Islet of Langerhans (tissue), 1 donor: ENCODE results near the gene ITGB5.

ENCODE experiments used
- FAIRE-seq: peaks from one replicate; lab custom pipeline; 2011; peaks lifted over from hg19 to GRCh38; lab: Jason Lieb, UNC

ITGB5 gene

GRCh38 chr3:124748560-124749198, 138.5 kb downstream of the ITGB5 start:
- no peak for FAIRE-seq

GRCh38 chr3:124747111-124747981, 139.8 kb downstream of the ITGB5 start:
- FAIRE-seq: no peak

GRCh38 chr3:124745756-124746155, 141.4 kb downstream of the ITGB5 start:
- FAIRE-seq: no peak

DNA sequence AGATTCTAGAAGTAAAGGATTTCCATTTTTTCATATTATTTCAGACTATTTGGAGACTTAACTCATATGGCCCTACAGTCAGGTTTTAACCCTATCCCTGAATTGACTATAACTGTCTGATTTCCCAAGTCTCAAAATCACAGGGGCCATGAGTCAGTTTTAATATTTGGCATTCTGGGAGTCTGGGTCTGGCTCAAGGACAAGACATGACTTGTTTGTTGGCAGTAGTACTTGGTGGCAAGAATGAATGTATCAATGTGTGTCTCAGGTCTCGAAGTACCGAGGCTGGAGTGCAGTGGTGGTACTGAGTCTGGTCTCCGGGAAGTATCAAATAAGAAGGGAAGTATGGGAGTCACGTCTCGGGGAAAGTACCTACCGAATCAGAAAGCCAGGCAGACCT, 146.1 kb downstream of the ITGB5 start:
- no peak for FAIRE-seq

- FAIRE-seq: no peak
Measured at GRCh38 chr3:124731760-124732159, 155.4 kb downstream of the ITGB5 start.

GRCh38 chr3:124730941-124731297, 156.2 kb downstream of the ITGB5 start:
- no peak for FAIRE-seq

GRCh38 chr3:124730129-124730940, 156.8 kb downstream of the ITGB5 start, which contains the start of gene UMPS:
Gene UMPS, plus strand, starts transcription at chr3:124730452. Its CDS starts 20 bp downstream, at chr3:124730472.
- FAIRE-seq: no peak

GRCh38 chr3:124722589-124722988, 164.6 kb downstream of the ITGB5 start:
- FAIRE-seq: no peak

DNA sequence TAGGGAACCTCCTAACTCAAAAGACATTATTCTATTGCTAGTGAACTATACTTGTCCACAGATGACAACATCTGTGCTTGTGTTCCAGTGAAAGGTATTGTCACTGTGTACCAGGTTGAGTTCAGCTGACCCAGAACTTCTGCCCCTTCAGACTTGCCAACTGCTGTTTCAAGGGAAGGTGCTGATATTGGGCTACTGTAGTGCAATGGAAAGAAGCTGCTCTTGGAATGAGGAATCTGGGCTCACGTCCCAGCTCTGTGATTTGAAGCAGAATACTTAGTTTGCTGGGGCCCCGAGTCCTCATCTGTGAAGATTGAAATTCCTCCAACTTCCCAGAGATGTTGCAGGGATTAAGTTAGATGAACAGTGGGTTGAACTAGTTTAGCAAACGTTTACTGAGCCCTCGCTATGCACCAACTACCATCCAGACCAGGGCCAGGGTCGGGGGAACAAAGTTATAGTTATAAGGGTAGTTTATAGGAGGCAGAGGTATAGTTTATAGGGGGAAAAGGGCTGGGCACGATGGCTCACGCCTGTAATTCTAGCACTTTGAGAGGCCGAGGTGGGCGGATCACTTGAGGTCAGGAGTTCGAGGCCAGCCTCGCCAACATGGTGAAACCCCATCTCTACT, 172.8 kb downstream of the ITGB5 start:
- no peak for FAIRE-seq
